ENCODE measurements around the gene SERAC1.

DNA sequence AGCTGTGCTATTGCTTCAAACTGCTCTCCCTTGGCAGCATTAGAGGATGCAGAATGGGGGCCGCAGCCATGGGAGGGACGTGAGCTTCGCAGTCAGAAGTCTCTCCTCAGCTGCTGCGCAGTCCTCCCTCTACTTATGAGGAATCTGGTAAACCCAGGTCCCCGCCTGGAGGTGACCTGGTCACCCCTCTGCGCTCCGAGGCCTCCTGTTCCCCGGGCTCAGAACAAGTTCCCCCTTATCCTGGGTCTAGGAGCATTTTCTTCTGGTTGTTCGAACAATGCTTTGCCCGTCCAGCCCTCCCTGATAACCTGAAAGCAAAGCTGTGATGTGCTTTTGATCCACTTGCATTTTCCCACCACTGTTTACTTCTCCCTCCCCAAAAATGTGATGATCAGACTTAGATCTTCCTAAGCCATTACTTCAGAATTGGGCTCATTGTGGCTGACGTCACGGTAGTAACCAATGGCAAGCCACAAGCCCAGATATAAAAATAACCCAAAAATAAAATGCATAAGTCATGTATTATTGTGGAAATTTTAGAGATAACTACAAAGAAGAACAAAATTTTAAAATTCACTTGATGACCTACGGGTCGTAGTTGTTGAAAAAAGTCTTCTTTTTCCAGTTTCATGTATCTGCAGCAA is 80.7 kb downstream of the SERAC1 start:
- TF ChIP-seq EP300 (IDR thresholded peaks at IDR 0.05): no peak
- TF ChIP-seq, protein P1, sequence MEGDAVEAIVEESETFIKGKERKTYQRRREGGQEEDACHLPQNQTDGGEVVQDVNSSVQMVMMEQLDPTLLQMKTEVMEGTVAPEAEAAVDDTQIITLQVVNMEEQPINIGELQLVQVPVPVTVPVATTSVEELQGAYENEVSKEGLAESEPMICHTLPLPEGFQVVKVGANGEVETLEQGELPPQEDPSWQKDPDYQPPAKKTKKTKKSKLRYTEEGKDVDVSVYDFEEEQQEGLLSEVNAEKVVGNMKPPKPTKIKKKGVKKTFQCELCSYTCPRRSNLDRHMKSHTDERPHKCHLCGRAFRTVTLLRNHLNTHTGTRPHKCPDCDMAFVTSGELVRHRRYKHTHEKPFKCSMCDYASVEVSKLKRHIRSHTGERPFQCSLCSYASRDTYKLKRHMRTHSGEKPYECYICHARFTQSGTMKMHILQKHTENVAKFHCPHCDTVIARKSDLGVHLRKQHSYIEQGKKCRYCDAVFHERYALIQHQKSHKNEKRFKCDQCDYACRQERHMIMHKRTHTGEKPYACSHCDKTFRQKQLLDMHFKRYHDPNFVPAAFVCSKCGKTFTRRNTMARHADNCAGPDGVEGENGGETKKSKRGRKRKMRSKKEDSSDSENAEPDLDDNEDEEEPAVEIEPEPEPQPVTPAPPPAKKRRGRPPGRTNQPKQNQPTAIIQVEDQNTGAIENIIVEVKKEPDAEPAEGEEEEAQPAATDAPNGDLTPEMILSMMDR (IDR thresholded peaks at IDR 0.05): no peak

Measured in tibial nerve (tissue), 4 donors.